Adrenal gland (tissue), 12 donors: ENCODE results near the gene MAJIN. TPM values are rescaled to one million over a fixed set of nuclear protein-coding genes. Genes with fewer than 3 reads are reported as not detected.

Experiments used
- DNase-seq, 7 donors: peaks; one replicate each; pipeline ENCODE4 v3.0.0-alpha.2; 2019 to 2020
- H3K27ac ChIP-seq, 5 donors: fragments of 200-600 bp; sonication (generic) in 4 of 5; 1 replicate in 3 of 5; 2 replicates in 2 of 5; pipeline versions ENCODE4 v1.5.1 to v1.8.0; 2016 to 2020; ENCODE audit warnings: mild to moderate bottlenecking in 1 of 5
- H3K27me3 ChIP-seq: fragments of 200-600 bp; 2 replicates; pipeline ENCODE4 v1.8.0; 2021
- H3K36me3 ChIP-seq, 2 donors: fragments of 200-600 bp; replicated peaks in 1 of 2; 1 replicate in 1 of 2; 2 replicates in 1 of 2; pipeline versions ENCODE4 v1.5.1 to v1.8.0; 2018 to 2022
- H3K4me1 ChIP-seq, 2 donors: fragments of 200-600 bp; replicated peaks in 1 of 2; 1 replicate in 1 of 2; 2 replicates in 1 of 2; pipeline versions ENCODE4 v1.5.1 to v1.8.0; 2018 to 2021
- H3K4me3 ChIP-seq, 4 donors: fragments of 200-600 bp; sonication (generic) in 3 of 4; one replicate each; pipeline ENCODE4 v1.5.1; 2016 to 2018
- H3K9me3 ChIP-seq, 3 donors: fragments of 200-600 bp; sonication (generic) in 1 of 3; replicated peaks in 1 of 3; 1 replicate in 2 of 3; 2 replicates in 1 of 3; pipeline versions ENCODE4 v1.5.1 to v1.8.0; 2016 to 2021
- CTCF ChIP-seq, 6 experiments: fragments of 450-650 bp in 4 of 6; fragments of 200-600 bp in 2 of 6; sonication (generic) in 1 of 6; IDR thresholded peaks; 1 replicate in 5 of 6; 2 replicates in 1 of 6; pipeline versions ENCODE4 v1.5.1 to v1.8.0; 2016 to 2021; ENCODE audit warnings: antibody characterized with exemption in 6 of 6, mild to moderate bottlenecking in 2 of 6, moderate library complexity in 1 of 6
- POLR2A ChIP-seq, 2 donors: fragments of 450-650 bp; IDR thresholded peaks; one replicate each; pipeline ENCODE4 v1.6.1; 2017; ENCODE audit warnings: antibody characterized with exemption in 2 of 2, mild to moderate bottlenecking in 2 of 2, moderate library complexity in 1 of 2
- WGBS, 4 donors: extraction: QIAGEN DNeasy Blood & Tissue Kit in 2 of 4; methylation state at CpG; one replicate each; pipeline versions ENCODE4 v1.1.5 to v1.1.7; 2013 to 2017; 5-methylcytosine and 5-hydroxymethylcytosine counted together
- intact Hi-C, 2 donors: fragments of 100-400 bp; cut with DNase I; formaldehyde crosslinking; loops; one replicate each; pipeline versions ENCODE4 v1.14.1 to v1.15.0; 2022 to 2023
- polyA plus RNA-seq, 3 donors: library from polyadenylated mRNA; stranded (reverse); fragments of 200-250 nt in 2 of 3; fragments of 350-450 nt in 1 of 3; fragmentation: Illumina TruSeq in 1 of 3; extraction: RNeasy Lipid Tissue Mini Kit (QIAGEN cat#74804) in 1 of 3; gene quantifications; one replicate each; pipeline ENCODE4 v1.2.3, GENCODE V29; 2013 to 2014
- total RNA-seq, 9 donors: library from RNA; depleted of rRNA in 4 of 9; stranded (reverse); fragments of >200 nt in 4 of 9; fragments of 120-200 nt in 1 of 9; fragmentation: NEBNext Ultra II Directional in 1 of 9; extraction: Animal tissue kit (Norgen Biotek cat#: 25700) in 1 of 9; gene quantifications; one replicate each; pipeline versions ENCODE4 v1.1.0 to v1.2.4, GENCODE V29; 2013 to 2023
- donor health status: healthy with polysubstance abuse.
- donor health status: Bipolar disorder and iron deficiency.
- donor health status: DM: yes; HTN: yes; CAD: no.
- donor health status: DM: no; HTN: no; CAD: no.
- donor health status: DM: no; HTN: no; CAD: no.
- donor health status: DM: yes; HTN: yes; CAD: no.

Gene MAJIN
- total and polyA plus RNA-seq, 12 donors = 0.24 to 0.29 TPM; not detected in 10

GRCh38 chr11:65002706-65003105 is 30.8 kb upstream of the MAJIN start:
- WGBS, 4 donors = 75 to 91% (median 81%) methylated on average over 5 of the region's 5 CpGs
- no peak for DNase-seq
- Histone ChIP-seq H3K4me3 (no peak overlapping the region), H3K27me3 (no peaks in the 10 kb centered on the region), H3K4me1 (no peaks in the 10 kb centered on the region), H3K9me3 (no peaks in the 10 kb centered on the region), H3K27ac (no peak overlapping the region), H3K36me3 (no peaks in the 10 kb centered on the region)
- TF ChIP-seq CTCF (IDR thresholded peaks at IDR 0.05) (no peak), POLR2A (IDR thresholded peaks at IDR 0.05) (no peak)
- intact Hi-C loops = no loop called here

DNA sequence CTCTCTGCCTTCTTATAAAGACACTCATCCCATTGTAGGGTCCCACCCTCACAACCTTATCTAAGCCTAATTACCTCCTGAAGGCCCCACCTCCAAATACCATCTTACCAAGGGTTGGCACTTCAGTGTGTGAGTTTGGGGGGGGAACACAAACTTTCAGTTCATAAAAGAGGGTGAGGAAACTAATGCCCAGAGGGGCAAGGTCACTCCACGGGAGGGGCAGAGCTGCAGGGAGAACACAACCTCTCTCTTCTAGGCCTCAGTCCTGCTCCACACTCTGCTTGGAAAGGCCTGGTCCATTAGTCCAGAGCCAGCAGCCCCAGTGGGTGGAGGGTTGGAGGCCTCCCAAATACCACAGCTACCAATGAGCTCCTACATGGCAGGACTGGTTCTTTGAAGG is 27.6 kb upstream of the MAJIN start:
- DNase-seq = no peak
- Histone ChIP-seq H3K27ac (no peak overlapping the region), H3K36me3 (no peaks in the 10 kb centered on the region), H3K9me3 (no peaks in the 10 kb centered on the region), H3K4me3 (no peak overlapping the region), H3K27me3 (no peaks in the 10 kb centered on the region), H3K4me1 (peaks cover 15 to 16% of the 10 kb centered on the region in 2 donors)
- intact Hi-C loops = loop anchor here in 1 of 2 donors (10.0 kb wide), 2 partner anchors 65 to 155 kb away; partner anchors contain the start of genes CDC42BPG and GPHA2
- 78 to 100% (median 89%) methylated on average over 1 of the region's 1 CpG for WGBS, 4 donors
- TF ChIP-seq POLR2A (IDR thresholded peaks at IDR 0.05) (no peak), CTCF (IDR thresholded peaks at IDR 0.05) (no peak)

DNA sequence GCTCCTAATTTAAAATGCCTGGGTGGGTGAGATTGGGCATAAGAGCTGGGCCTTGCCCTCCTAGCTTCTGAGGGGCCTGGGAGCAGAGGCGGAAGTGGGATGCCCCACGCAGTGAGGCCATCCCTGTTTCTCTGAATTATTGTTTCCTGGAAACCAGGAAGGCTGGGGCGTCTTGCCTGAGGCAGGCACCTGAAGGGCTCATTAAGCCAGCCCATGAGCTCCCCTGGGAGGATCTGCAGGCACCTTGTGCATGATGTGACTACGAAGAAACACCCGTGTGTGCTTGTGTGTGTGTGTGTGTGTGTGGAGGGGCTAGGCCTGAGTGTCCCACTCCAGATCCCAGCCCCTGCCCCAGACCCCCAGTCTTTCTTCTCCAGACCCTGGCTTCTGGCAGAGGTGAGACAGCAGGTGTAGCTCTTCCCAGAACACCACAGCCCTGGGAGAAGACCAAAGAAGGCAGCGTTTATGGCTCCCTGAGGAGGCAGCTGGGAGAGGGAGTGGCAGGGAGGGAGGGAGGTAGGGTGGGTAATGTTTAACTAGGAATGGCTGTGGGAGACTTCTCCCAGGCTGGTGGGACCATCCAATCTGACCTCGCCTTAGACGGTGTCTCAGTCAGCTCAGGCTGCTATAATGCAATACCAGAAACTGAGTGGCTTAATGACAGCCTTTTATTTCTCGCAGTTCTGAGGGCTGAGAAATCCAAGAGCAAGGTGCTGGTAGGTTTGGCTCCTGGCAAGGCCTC is 27.0 kb upstream of the MAJIN start:
- H3K4me3 ChIP-seq = no peak overlapping the region
- H3K9me3 ChIP-seq = no peaks in the 10 kb centered on the region
- intact Hi-C loops = loop anchor here in 1 of 2 donors (10.0 kb wide), 2 partner anchors 64 to 154 kb away; partner anchors contain the start of genes CDC42BPG and GPHA2
- H3K36me3 ChIP-seq = no peaks in the 10 kb centered on the region
- H3K27me3 ChIP-seq = no peaks in the 10 kb centered on the region
- peaks cover 15 to 16% of the 10 kb centered on the region in 2 donors for H3K4me1 ChIP-seq
- DNase-seq = no peak
- H3K27ac ChIP-seq = no peak overlapping the region
- TF ChIP-seq CTCF (IDR thresholded peaks at IDR 0.05) = no peak
- no peak for TF ChIP-seq POLR2A (IDR thresholded peaks at IDR 0.05)
- 77 to 84% (median 81%) methylated on average over 6 to 9 of the region's 9 CpGs for WGBS, 4 donors

DNA sequence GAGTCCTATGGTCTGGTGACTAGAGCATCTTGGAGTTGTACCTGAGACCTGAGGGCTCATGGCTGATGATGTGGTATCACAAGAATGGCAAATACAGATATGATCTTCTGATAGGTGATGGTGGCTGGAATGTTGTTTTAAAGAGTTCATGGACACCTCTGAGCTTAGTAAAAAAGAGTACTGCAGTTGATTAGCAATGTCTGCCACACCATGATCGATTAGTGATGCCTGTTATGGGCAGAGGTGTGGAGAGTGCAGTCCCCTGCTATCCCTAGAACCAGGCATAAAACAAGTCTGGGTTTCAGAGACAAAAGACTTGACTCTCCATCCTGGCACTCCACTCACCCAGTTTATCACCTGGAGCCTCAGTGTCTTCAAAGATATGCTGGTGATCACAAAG is 26.2 kb upstream of the MAJIN start:
- TF ChIP-seq CTCF (IDR thresholded peaks at IDR 0.05) = no peak
- no peak for TF ChIP-seq POLR2A (IDR thresholded peaks at IDR 0.05)
- intact Hi-C loops = loop anchor here in 1 of 2 donors (10.0 kb wide), 2 partner anchors 63 to 153 kb away; partner anchors contain the start of genes CDC42BPG and GPHA2
- WGBS, 4 donors = 75 to 93% (median 85%) methylated on average over 1 of the region's 1 CpG
- no peak for DNase-seq
- Histone ChIP-seq H3K4me3 (no peak overlapping the region), H3K27me3 (no peaks in the 10 kb centered on the region), H3K27ac (no peak overlapping the region), H3K36me3 (no peaks in the 10 kb centered on the region), H3K9me3 (no peaks in the 10 kb centered on the region), H3K4me1 (peaks cover 15 to 16% of the 10 kb centered on the region in 2 donors)
